ENCODE measurements around the gene CNTFR. TPM values are rescaled to one million over a fixed set of nuclear protein-coding genes. Genes with fewer than 3 reads are reported as not detected.
A peak's percentile ranks its signal among the peaks of the same experiment; 100 is the strongest.

Gene CNTFR
- total RNA-seq, 5 donors from 2014 or later (not counting 1 experiment from before 2014, with no cell fraction given) = not detected

GRCh38 chr9:34623374-34624235, 34.1 kb upstream of the CNTFR start:
- H3K4me1 ChIP-seq (ENCODE audit: control insufficient read depth in 1 of 2, extremely low read depth in 1 of 2, insufficient read depth in 2 of 2, low read length in 2 of 2) = peaks cover 9 to 44% of the 10 kb centered on the region in 2 experiments
- DNase-seq = peak in 1 of 35 experiments; percentile 14
- ATAC-seq (replicated peaks in 1 of 4) = no peak
- no peaks in the 10 kb centered on the region for H3K36me3 ChIP-seq (ENCODE audit: control insufficient read depth in 2 of 2, extremely low read depth in 1 of 2, insufficient read depth in 1 of 2, low read length in 1 of 2)
- Mint-ChIP-seq H3K9me3 (no peaks in the 10 kb centered on the region), H3K36me3 (no peaks in the 10 kb centered on the region), H3K4me3 (peak overlapping the region in 2 of 3 donors; percentile 21 to 46), H3K27ac (no peak overlapping the region), H3K4me1 (peaks cover 38 to 43% (median 38%) of the 10 kb centered on the region in 3 donors), H3K27me3 (peaks cover 46 to 63% of the 10 kb centered on the region in 2 donors)
- H3K27ac ChIP-seq (ENCODE audit: low read length) = no peak overlapping the region
- H3K4me3 ChIP-seq (ENCODE audit: control insufficient read depth in 1 of 2, extremely low read depth in 1 of 2, low read length in 1 of 2) = peak overlapping the region in 1 of 2 donors; percentile 7
- H3K27me3 ChIP-seq (replicated peaks in 1 of 2; ENCODE audit: control insufficient read depth in 2 of 2, extremely low read depth in 1 of 2, insufficient read depth in 2 of 2, low read length in 1 of 2) = peaks cover 12 to 72% of the 10 kb centered on the region in 2 experiments
- H3K9me3 ChIP-seq = no peaks in the 10 kb centered on the region
- CTCF ChIA-PET = interaction anchor here in 1 of 2 donors (0.6 to 0.8 kb wide), 2 partner anchors 12 to 107 kb away, joined by 3 read pairs; no protein-coding TSS in a partner anchor
- POLR2A ChIA-PET = interaction anchor here in 1 of 2 donors (0.7 kb wide), 1 partner anchor 38 kb away, joined by 5 read pairs; no protein-coding TSS in a partner anchor
- WGBS (ENCODE audit: insufficient coverage) = 14% methylated on average over 52 of the region's 63 CpGs

- H3K27me3 Mint-ChIP-seq = peaks cover 20 to 33% of the 10 kb centered on the region in 2 donors
- Histone ChIP-seq H3K36me3 (ENCODE audit: control insufficient read depth in 2 of 2, extremely low read depth in 1 of 2, insufficient read depth in 1 of 2, low read length in 1 of 2) (peaks cover 10 to 27% of the 10 kb centered on the region in 2 donors), H3K27ac (ENCODE audit: low read length) (peak within 1 kb of the TSS; percentile 38), H3K4me3 (ENCODE audit: control insufficient read depth in 1 of 2, extremely low read depth in 1 of 2, low read length in 1 of 2) (peak within 1 kb of the TSS; percentile 77 to 88), H3K9me3 (no peaks in the 10 kb centered on the region), H3K27me3 (replicated peaks in 1 of 2; ENCODE audit: control insufficient read depth in 2 of 2, extremely low read depth in 1 of 2, insufficient read depth in 2 of 2, low read length in 1 of 2) (peaks cover 2 to 42% of the 10 kb centered on the region in 2 experiments), H3K4me1 (ENCODE audit: control insufficient read depth in 1 of 2, extremely low read depth in 1 of 2, insufficient read depth in 2 of 2, low read length in 2 of 2) (peaks cover 6 to 33% of the 10 kb centered on the region in 2 experiments)
- peak within 1 kb of the TSS; percentile 38 to 86 for H3K27ac Mint-ChIP-seq
- no peaks in the 10 kb centered on the region for H3K9me3 Mint-ChIP-seq
- H3K36me3 Mint-ChIP-seq = peaks cover 28% of the 10 kb centered on the region
- peak within 1 kb of the TSS; percentile 93 to 97 (median 95) for H3K4me3 Mint-ChIP-seq
- 4% methylated on average over 41 of the region's 43 CpGs for WGBS (ENCODE audit: insufficient coverage)
- H3K4me1 Mint-ChIP-seq = peaks cover 31 to 32% (median 32%) of the 10 kb centered on the region in 3 donors
- CTCF ChIA-PET = interaction anchor here (0.5 to 2.5 kb wide), 14 partner anchors 8 to 956 kb away, joined by 3 to 31 read pairs (median 4); partner anchors contain the start of genes CCL27 (in 1 of the 2), GALT (in 1 of the 2), MYORG (in 1 of the 2) and RPP25L (in 1 of the 2)
- POLR2A ChIA-PET = interaction anchor here in 1 of 2 donors (0.6 to 1.7 kb wide), 3 partner anchors 14 to 432 kb away, joined by 6 to 10 read pairs (median 9); partner anchors contain the start of gene SIGMAR1
- ATAC-seq (replicated peaks in 1 of 4) = peak; percentile 98 to 99 (median 99)
- DNase-seq = peak; percentile 71 to 96 (median 91)
Measured at GRCh38 chr9:34620061-34620994, 30.8 kb upstream of the CNTFR start, which contains the start of gene DCTN3. Gene DCTN3 (minus strand): TSS chr9:34620495. CDS start chr9:34620464, 31 bp downstream.

DNA sequence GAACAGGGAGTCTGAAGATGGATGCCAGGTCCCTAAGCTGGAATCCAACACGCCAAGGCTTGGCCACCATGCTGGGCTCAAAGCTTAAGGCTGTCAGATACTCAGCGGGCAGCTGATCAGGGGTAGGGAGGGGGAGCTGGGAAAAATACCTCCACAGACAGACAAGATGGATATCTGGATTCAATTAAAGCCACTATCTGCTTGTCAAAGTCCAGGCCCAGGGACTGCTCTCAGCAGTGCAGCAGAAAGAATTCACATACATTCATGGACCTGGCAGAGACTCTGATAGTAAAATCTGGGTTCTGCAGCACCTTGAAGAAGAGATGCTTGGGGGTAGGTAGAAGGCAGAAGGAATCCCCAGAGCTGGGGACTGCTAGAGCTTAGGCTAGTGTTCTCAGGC, 25.6 kb upstream of the CNTFR start:
- Histone ChIP-seq H3K27me3 (replicated peaks in 1 of 2; ENCODE audit: control insufficient read depth in 2 of 2, extremely low read depth in 1 of 2, insufficient read depth in 2 of 2, low read length in 1 of 2) (no peaks in the 10 kb centered on the region), H3K9me3 (no peaks in the 10 kb centered on the region), H3K36me3 (ENCODE audit: control insufficient read depth in 2 of 2, extremely low read depth in 1 of 2, insufficient read depth in 1 of 2, low read length in 1 of 2) (peaks cover 10 to 39% of the 10 kb centered on the region in 2 donors), H3K4me3 (ENCODE audit: control insufficient read depth in 1 of 2, extremely low read depth in 1 of 2, low read length in 1 of 2) (no peak overlapping the region), H3K27ac (ENCODE audit: low read length) (no peak overlapping the region), H3K4me1 (ENCODE audit: control insufficient read depth in 1 of 2, extremely low read depth in 1 of 2, insufficient read depth in 2 of 2, low read length in 2 of 2) (peaks cover 8 to 33% of the 10 kb centered on the region in 2 experiments)
- H3K27me3 Mint-ChIP-seq = no peaks in the 10 kb centered on the region
- H3K4me1 Mint-ChIP-seq = peaks cover 34 to 37% (median 36%) of the 10 kb centered on the region in 3 donors
- peaks cover 36% of the 10 kb centered on the region for H3K36me3 Mint-ChIP-seq
- CTCF ChIA-PET = interaction anchor here (0.7 to 1.3 kb wide), 3 partner anchors 19 to 156 kb away, joined by 4 to 8 read pairs (median 7); partner anchors contain the start of gene DNAI1 (in 1 of the 2)
- no peaks in the 10 kb centered on the region for H3K9me3 Mint-ChIP-seq
- no peak overlapping the region for H3K27ac Mint-ChIP-seq
- H3K4me3 Mint-ChIP-seq = no peak overlapping the region
- POLR2A ChIA-PET = no interaction called here
- DNase-seq (no peak), ATAC-seq (replicated peaks in 1 of 4) (no peak)
- no CpG with 5 or more reads among the region's 2 CpGs for WGBS (ENCODE audit: insufficient coverage)

DNA sequence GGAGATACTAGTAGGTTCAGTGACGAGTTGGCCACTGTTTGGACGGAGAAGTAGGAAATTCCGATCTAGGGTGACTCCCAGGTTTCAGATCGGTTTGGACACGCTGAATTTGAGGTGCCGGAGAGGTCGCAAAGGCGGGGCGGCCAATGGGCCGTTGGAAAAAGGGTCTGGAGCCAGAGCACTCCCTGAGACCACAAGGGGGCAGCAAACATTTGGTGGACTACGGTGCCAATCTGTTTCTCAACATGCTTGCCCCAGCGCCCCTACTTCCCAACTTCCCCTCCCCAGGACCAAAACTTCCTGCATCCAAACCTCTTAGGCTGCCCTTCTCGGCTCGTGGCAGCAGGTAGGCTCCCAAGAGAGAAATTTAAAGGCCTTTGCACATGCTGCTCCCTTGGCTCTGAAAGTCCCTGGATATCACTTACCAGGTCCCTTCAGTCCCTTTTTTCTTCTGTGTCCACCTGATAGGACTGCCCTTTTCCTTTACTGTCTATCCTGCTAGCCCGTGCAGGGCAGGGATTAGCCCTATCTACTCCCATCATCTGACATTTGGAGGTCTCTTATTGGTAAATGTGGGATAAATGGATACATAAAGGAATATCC, 23.4 kb upstream of the CNTFR start:
- Mint-ChIP-seq H3K4me3 (peak overlapping the region; percentile 79 to 89 (median 80)), H3K27me3 (no peaks in the 10 kb centered on the region), H3K27ac (peak overlapping the region; percentile 79 to 87), H3K4me1 (peaks cover 19 to 28% (median 25%) of the 10 kb centered on the region in 3 donors), H3K9me3 (no peaks in the 10 kb centered on the region), H3K36me3 (peaks cover 32% of the 10 kb centered on the region)
- Histone ChIP-seq H3K4me1 (ENCODE audit: control insufficient read depth in 1 of 2, extremely low read depth in 1 of 2, insufficient read depth in 2 of 2, low read length in 2 of 2) (peaks cover 3 to 26% of the 10 kb centered on the region in 2 experiments), H3K9me3 (no peaks in the 10 kb centered on the region), H3K27me3 (replicated peaks in 1 of 2; ENCODE audit: control insufficient read depth in 2 of 2, extremely low read depth in 1 of 2, insufficient read depth in 2 of 2, low read length in 1 of 2) (no peaks in the 10 kb centered on the region), H3K4me3 (ENCODE audit: control insufficient read depth in 1 of 2, extremely low read depth in 1 of 2, low read length in 1 of 2) (peak overlapping the region; percentile 70 to 94), H3K27ac (ENCODE audit: low read length) (peak overlapping the region; percentile 55), H3K36me3 (ENCODE audit: control insufficient read depth in 2 of 2, extremely low read depth in 1 of 2, insufficient read depth in 1 of 2, low read length in 1 of 2) (peaks cover 10 to 37% of the 10 kb centered on the region in 2 donors)
- DNase-seq = peak in 28 of 35 experiments; percentile 30 to 84 (median 52)
- ChIA-PET POLR2A (interaction anchor here in 1 of 2 donors (0.9 kb wide), 1 partner anchor 25 kb away, joined by 3 read pairs; the partner anchor contains the start of gene SIGMAR1), CTCF (interaction anchor here (0.7 to 2.6 kb wide), 8 partner anchors 8 to 71 kb away, joined by 3 to 25 read pairs (median 4); partner anchors contain the start of genes DCTN3 (in 1 of the 2) and SIGMAR1 (in 1 of the 2))
- peak; percentile 38 to 47 (median 44) for ATAC-seq (replicated peaks in 1 of 4)
- 2% methylated on average over 13 of the region's 15 CpGs for WGBS (ENCODE audit: insufficient coverage)

Data from T-cell (primary cell).